HCT116 (cell line): ENCODE data around the gene PTPRO. TPM values are rescaled to one million over a fixed set of nuclear protein-coding genes. Genes with fewer than 3 reads are reported as not detected.
"Not testable (repeated sequence)": the region's sequence is repeated elsewhere in the genome, so short reads cannot be mapped to it uniquely, and the experiment has no call there.

Experiments
- ATAC-seq: fragments of 200-7000 bp; cut with Tn5 transposase; 2 replicates; pipeline ENCODE4 v1.9.1; 2020; ENCODE audit warnings: mild to moderate bottlenecking, moderate library complexity
- BruUV-seq: library from RNA; stranded (reverse); fragments of 400-500 nt; replicated peaks from 2 replicates; lab custom pipeline; 2021; lab: Mats Ljungman, UMichigan
- CTCF ChIA-PET: fragments of 300-600 bp; sonication (Branson Sonifier 250); formaldehyde crosslinking; loops from one replicate; lab custom pipeline; 2021; ENCODE audit warnings: antibody characterized with exemption; lab: Charles Lee
- POLR2A ChIA-PET: fragments of 300-600, 350-600 bp; sonication (Branson Sonifier 250); formaldehyde crosslinking; loops from one replicate; lab custom pipeline; 2021; ENCODE audit warnings: antibody characterized with exemption; lab: Charles Lee
- RAD21 ChIA-PET, 2 experiments: fragments of 300-600 bp; sonication (Branson Sonifier 250); formaldehyde crosslinking; loops; one replicate each; lab custom pipeline; 2023; ENCODE audit warnings: low total read pairs in 2 of 2; ENCODE audit not compliant: uncharacterized antibody in 2 of 2, unreplicated experiment in 2 of 2, low non-redundant PET in 1 of 2; lab: Charles Lee
- DNase-seq: peaks from one replicate; pipeline ENCODE4 v3.0.0-alpha.2; 2010; ENCODE audit warnings: low read depth, low spot score
- H2AFZ ChIP-seq: fragments of 200-600 bp; shearing (Covaris generic), sonication (generic); 2 replicates; pipeline ENCODE4 v1.6.1; 2017; ENCODE audit warnings: low read depth, mixed run types, mixed read lengths, antibody characterized with exemption, low read length; ENCODE audit not compliant: poor library complexity, severe bottlenecking
- H3K27ac ChIP-seq: 2 replicates; pipeline ENCODE4 v1.5.1; 2012; ENCODE audit warnings: low read depth, low read length
- H3K27me3 ChIP-seq: fragments of 200-600 bp; sonication (generic); 2 replicates; pipeline ENCODE4 v1.6.1; 2016; ENCODE audit warnings: mixed run types, low read length, mixed read lengths; ENCODE audit not compliant: insufficient read depth
- H3K36me3 ChIP-seq, 2 experiments: fragments of 200-500 bp in 1 of 2; fragments of 200-600 bp in 1 of 2; sonication (Bioruptor generic) in 1 of 2; sonication (generic) in 1 of 2; 2 replicates each; pipeline versions ENCODE4 v1.5.1 to v1.6.1; 2014 to 2016; ENCODE audit warnings: low read length in 2 of 2, inconsistent platforms in 1 of 2, mixed read lengths in 1 of 2, mixed run types in 1 of 2; ENCODE audit not compliant: insufficient read depth in 2 of 2, control insufficient read depth in 1 of 2
- H3K4me1 ChIP-seq, 2 experiments: fragments of 200-600 bp in 1 of 2; sonication (generic) in 1 of 2; 2 replicates each; pipeline versions ENCODE4 v1.5.1 to v1.6.1; 2012 to 2017; ENCODE audit warnings: low read length in 2 of 2, inconsistent platforms in 1 of 2, mild to moderate bottlenecking in 1 of 2, mixed read lengths in 1 of 2, mixed run types in 1 of 2, moderate library complexity in 1 of 2; ENCODE audit not compliant: insufficient read depth in 2 of 2, control insufficient read depth in 1 of 2
- H3K4me2 ChIP-seq: fragments of 200-600 bp; sonication (generic); 2 replicates; pipeline ENCODE4 v1.6.1; 2017; ENCODE audit warnings: mixed run types, low read length, mixed read lengths
- H3K4me3 ChIP-seq, 2 experiments: fragments of 200-600 bp in 1 of 2; sonication (generic) in 1 of 2; replicated peaks in 1 of 2; 2 replicates each; pipeline ENCODE4 v1.5.1; 2011 to 2016; ENCODE audit warnings: low read length in 2 of 2, control low read depth in 1 of 2, low read depth in 1 of 2, mild to moderate bottlenecking in 1 of 2, mixed read lengths in 1 of 2, mixed run types in 1 of 2
- H3K79me2 ChIP-seq: fragments of 200-600 bp; sonication (generic); 2 replicates; pipeline ENCODE4 v1.6.1; 2017; ENCODE audit warnings: mild to moderate bottlenecking, mixed run types, low read length, moderate library complexity, mixed read lengths; ENCODE audit not compliant: insufficient read depth
- H3K9ac ChIP-seq: fragments of 200-600 bp; sonication (generic); 2 replicates; pipeline ENCODE4 v1.6.1; 2016; ENCODE audit warnings: low read length, mixed read lengths
- H3K9me2 ChIP-seq: fragments of 200-600 bp; sonication (generic), shearing (Covaris generic); 2 replicates; pipeline ENCODE4 v1.6.1; 2017; ENCODE audit warnings: mixed run types, mild to moderate bottlenecking, moderate library complexity; ENCODE audit not compliant: insufficient read depth
- H3K9me3 ChIP-seq, 2 experiments: fragments of 200-500 bp in 1 of 2; fragments of 200-600 bp in 1 of 2; sonication (Bioruptor generic) in 1 of 2; sonication (generic) in 1 of 2; 2 replicates each; pipeline ENCODE4 v1.6.1; 2014 to 2017; ENCODE audit warnings: low read length in 2 of 2, mixed read lengths in 2 of 2, inconsistent platforms in 1 of 2, low read depth in 1 of 2, mild to moderate bottlenecking in 1 of 2, mixed run types in 1 of 2, moderate library complexity in 1 of 2; ENCODE audit not compliant: control insufficient read depth in 1 of 2, insufficient read depth in 1 of 2
- H4K20me1 ChIP-seq: fragments of 200-600 bp; sonication (generic), shearing (Covaris generic); 2 replicates; pipeline ENCODE4 v1.6.1; 2017; ENCODE audit warnings: mixed run types, mild to moderate bottlenecking, moderate library complexity; ENCODE audit not compliant: insufficient read depth
- CTCF ChIP-seq, 3 experiments: fragments of 200-600 bp in 1 of 3; sonication (generic) in 1 of 3; IDR thresholded peaks in 2 of 3; conservative IDR thresholded peaks in 1 of 3; 2 replicates each; pipeline ENCODE4 v1.5.1; 2012 to 2017; ENCODE audit warnings: low read depth in 2 of 3, low read length in 2 of 3, antibody characterized with exemption in 1 of 3, borderline replicate concordance in 1 of 3, control low read depth in 1 of 3, mild to moderate bottlenecking in 1 of 3, mixed read lengths in 1 of 3, mixed run types in 1 of 3, moderate library complexity in 1 of 3; ENCODE audit not compliant: insufficient read depth in 1 of 3
- FOSL1 ChIP-seq: IDR thresholded peaks from 2 replicates; pipeline ENCODE4 v1.6.1; 2012; ENCODE audit warnings: low read depth
- JUND ChIP-seq: IDR thresholded peaks from 2 replicates; pipeline ENCODE4 v1.6.1; 2012
- MAX ChIP-seq: IDR thresholded peaks from 2 replicates; pipeline ENCODE4 v1.6.1; 2012
- RAD21 ChIP-seq: IDR thresholded peaks from 2 replicates; pipeline ENCODE4 v1.6.1; 2012; ENCODE audit warnings: low read depth, mild to moderate bottlenecking
- SIN3A ChIP-seq: IDR thresholded peaks from 2 replicates; pipeline ENCODE4 v1.6.1; 2012; ENCODE audit warnings: low read depth
- SP1 ChIP-seq: IDR thresholded peaks from 2 replicates; pipeline ENCODE4 v1.6.1; 2012; ENCODE audit warnings: low read depth
- ZBTB33 ChIP-seq: IDR thresholded peaks from 2 replicates; pipeline ENCODE4 v1.6.1; 2011; ENCODE audit warnings: mild to moderate bottlenecking, low read length, moderate library complexity; ENCODE audit not compliant: insufficient replicate concordance; ENCODE audit errors: extremely low read depth
- intact Hi-C: fragments of 100-400 bp; cut with micrococcal nuclease; formaldehyde crosslinking; loops from 2 replicates; pipeline ENCODE4 v1.10.0; 2022
- total RNA-seq: library from RNA; stranded (reverse); gene quantifications from one replicate; pipeline ENCODE4 v1.2.1, GENCODE V29; 2021; ENCODE audit not compliant: unreplicated experiment
- TF ChIP-seq, protein P1 (sequence below): IDR thresholded peaks from 2 replicates; pipeline ENCODE4 v1.6.1; 2012

PTPRO gene
- total RNA-seq, 1 experiment from 2014 or later, result not detected

GRCh38 chr12:15613981-15614380 is 291.7 kb downstream of the PTPRO start:
- CTCF ChIA-PET, result interaction anchor here (0.6 kb wide), 1 partner anchor 1304 kb away, joined by 3 read pairs; no protein-coding TSS in a partner anchor

DNA sequence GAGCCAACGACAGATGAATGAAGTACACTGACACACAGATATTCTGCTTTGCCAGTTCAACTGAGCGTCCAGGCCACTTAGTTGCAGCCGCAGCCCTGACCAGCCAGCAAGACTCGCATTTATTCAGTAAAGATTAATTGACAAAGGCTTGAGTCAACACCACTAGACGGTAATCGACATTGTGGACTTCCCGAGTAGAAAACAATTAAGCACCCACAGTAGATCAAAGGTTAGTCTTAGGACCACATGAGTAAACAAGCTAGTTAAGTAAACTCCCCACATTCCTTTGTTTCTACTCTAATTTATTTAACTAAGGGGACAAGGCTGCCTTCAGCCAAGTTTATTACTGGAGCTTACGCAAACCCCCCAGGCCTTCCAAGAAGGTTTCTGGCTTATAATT is 294.2 kb downstream of the PTPRO start:
- CTCF ChIA-PET, result interaction anchor here (0.9 kb wide), 1 partner anchor 32 kb away, joined by 3 read pairs; no protein-coding TSS in a partner anchor
- H3K4me3 ChIP-seq, RAD21 ChIA-PET, H3K36me3 ChIP-seq, H3K27me3 ChIP-seq, H3K4me1 ChIP-seq, ATAC-seq, H3K9me3 ChIP-seq, H3K9ac ChIP-seq, H3K27ac ChIP-seq, H3K4me2 ChIP-seq, DNase-seq, H3K79me2 ChIP-seq, POLR2A ChIA-PET, H2AFZ ChIP-seq, intact Hi-C loops, BruUV-seq, H3K9me2 ChIP-seq, H4K20me1 ChIP-seq: not testable (repeated sequence)

More at GRCh38 chr12:15613981-15614380, 291.7 kb downstream of the PTPRO start:
- Histone ChIP-seq H3K4me2 (no peak overlapping the region), H3K4me1 (no peaks in the 10 kb centered on the region), H3K9ac (no peak overlapping the region), H3K27ac (no peak overlapping the region), H3K79me2 (no peaks in the 10 kb centered on the region), H4K20me1 (no peaks in the 10 kb centered on the region), H3K27me3 (no peaks in the 10 kb centered on the region), H3K9me3 (no peaks in the 10 kb centered on the region), H3K9me2 (no peaks in the 10 kb centered on the region), H2AFZ (no peak overlapping the region), H3K4me3 (no peak overlapping the region), H3K36me3 (no peaks in the 10 kb centered on the region)
- POLR2A ChIA-PET, result no interaction called here
- intact Hi-C loops, result no loop called here
- DNase-seq, result no peak
- no peak for ATAC-seq
- TF ChIP-seq SP1 (no peak), MAX (no peak), ZBTB33 (no peak), RAD21 (no peak), CTCF (IDR thresholded peaks at IDR 0.05 in 2 of 3, conservative IDR thresholded peaks at IDR 0.05 in 1 of 3; ENCODE audit: borderline replicate concordance in 1 of 3, insufficient read depth in 1 of 3, low read depth in 2 of 3, low read length in 2 of 3) (no peak), SIN3A (no peak), JUND (no peak), FOSL1 (no peak)
- TF ChIP-seq, protein P1, sequence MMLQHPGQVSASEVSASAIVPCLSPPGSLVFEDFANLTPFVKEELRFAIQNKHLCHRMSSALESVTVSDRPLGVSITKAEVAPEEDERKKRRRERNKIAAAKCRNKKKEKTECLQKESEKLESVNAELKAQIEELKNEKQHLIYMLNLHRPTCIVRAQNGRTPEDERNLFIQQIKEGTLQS, result no peak
- RAD21 ChIA-PET, result no interaction called here
- no TSS peak for BruUV-seq
